Endothelial cell of umbilical vein (primary cell): ENCODE measurements around the gene TTR. TPM values are rescaled to one million over a fixed set of nuclear protein-coding genes. Genes with fewer than 3 reads are reported as not detected.

Experiments
- BruUV-seq: library from RNA; stranded (reverse); fragments of 400-500 nt; replicated peaks from 2 replicates; lab custom pipeline; 2021; lab: Mats Ljungman, UMichigan
- CTCF ChIA-PET: fragments of 300-600, 350-600 bp; sonication (Branson Sonifier 250); formaldehyde crosslinking; loops from one replicate; lab custom pipeline; 2021; ENCODE audit warnings: antibody characterized with exemption, inconsistent platforms; lab: Charles Lee
- POLR2A ChIA-PET: fragments of 300-600, 350-600 bp; sonication (Branson Sonifier 250); formaldehyde crosslinking; loops from one replicate; lab custom pipeline; 2021; ENCODE audit warnings: antibody characterized with exemption, inconsistent platforms; lab: Charles Lee
- DNase-seq: peaks from one replicate; pipeline ENCODE4 v3.0.0-alpha.2; 2011; ENCODE audit warnings: low read depth, low spot score
- FAIRE-seq: peaks from 2 replicates; lab custom pipeline; 2011; peaks lifted over from hg19 to GRCh38; lab: Jason Lieb, UNC
- H2AFZ ChIP-seq: 2 replicates; pipeline ENCODE4 v1.6.0; 2012; ENCODE audit warnings: low read depth, low read length, control low read depth, inconsistent platforms
- H3K27ac ChIP-seq: 2 replicates; pipeline ENCODE4 v1.5.1; 2011; ENCODE audit warnings: low read depth, mild to moderate bottlenecking, control low read depth, low read length, moderate library complexity; ENCODE audit not compliant: insufficient read depth
- H3K27me3 ChIP-seq, 2 experiments: 2 replicates each; pipeline versions ENCODE4 v1.6.0 to v1.6.1; 2011; ENCODE audit warnings: low read length in 2 of 2, mixed read lengths in 1 of 2; ENCODE audit not compliant: control insufficient read depth in 2 of 2, insufficient read depth in 2 of 2
- H3K36me3 ChIP-seq, 2 experiments: 2 replicates in 1 of 2; 3 replicates in 1 of 2; pipeline ENCODE4 v1.5.1; 2011; ENCODE audit warnings: low read length in 2 of 2, mild to moderate bottlenecking in 1 of 2, moderate library complexity in 1 of 2; ENCODE audit not compliant: control insufficient read depth in 2 of 2, insufficient read depth in 2 of 2; ENCODE audit errors: extremely low read depth in 1 of 2
- H3K4me1 ChIP-seq: 3 replicates; pipeline ENCODE4 v1.5.1; 2011; ENCODE audit warnings: mild to moderate bottlenecking, low read length; ENCODE audit not compliant: control insufficient read depth, insufficient read depth; ENCODE audit errors: extremely low read depth
- H3K4me2 ChIP-seq: 2 replicates; pipeline ENCODE4 v1.6.1; 2011; ENCODE audit warnings: low read length, control low read depth, mixed read lengths; ENCODE audit not compliant: insufficient read depth
- H3K4me3 ChIP-seq, 3 experiments: fragments of 200-600 bp in 1 of 3; sonication (generic), shearing (Covaris generic) in 1 of 3; replicated peaks in 1 of 3; 2 replicates each; pipeline ENCODE4 v1.5.1; 2011 to 2016; ENCODE audit warnings: control low read depth in 3 of 3, low read length in 3 of 3, mild to moderate bottlenecking in 2 of 3, inconsistent platforms in 1 of 3, low read depth in 1 of 3, moderate library complexity in 1 of 3; ENCODE audit not compliant: insufficient read depth in 1 of 3
- H3K79me2 ChIP-seq: 2 replicates; pipeline ENCODE4 v1.6.0; 2012; ENCODE audit warnings: low read length, inconsistent platforms; ENCODE audit not compliant: control insufficient read depth, insufficient read depth
- H3K9ac ChIP-seq: replicated peaks from 2 replicates; pipeline ENCODE3; 2011; ENCODE audit warnings: low read length, control low read depth; ENCODE audit not compliant: insufficient read depth; ENCODE audit errors: extremely low read depth
- H3K9me1 ChIP-seq: replicated peaks from 3 replicates; pipeline ENCODE4 v1.6.0; 2011; ENCODE audit warnings: mild to moderate bottlenecking, low read length; ENCODE audit not compliant: control insufficient read depth, insufficient read depth; ENCODE audit errors: extremely low read depth
- H3K9me3 ChIP-seq: replicated peaks from 2 replicates; pipeline ENCODE4 v1.5.1; 2012; ENCODE audit warnings: low read length, inconsistent platforms; ENCODE audit not compliant: control insufficient read depth, insufficient read depth
- H4K20me1 ChIP-seq: replicated peaks from 2 replicates; pipeline ENCODE3; 2011; ENCODE audit warnings: mild to moderate bottlenecking, low read length; ENCODE audit not compliant: control insufficient read depth, insufficient read depth; ENCODE audit errors: extremely low read depth
- CTCF ChIP-seq, 2 donors: IDR thresholded peaks; 1 replicate in 1 of 2; 2 replicates in 1 of 2; pipeline ENCODE4 v1.5.1; 2011; ENCODE audit warnings: low read length in 2 of 2, mild to moderate bottlenecking in 2 of 2, moderate library complexity in 2 of 2, control low read depth in 1 of 2, inconsistent platforms in 1 of 2, low read depth in 1 of 2; ENCODE audit not compliant: insufficient read depth in 1 of 2; ENCODE audit errors: extremely low read depth in 1 of 2
- EZH2 ChIP-seq: IDR thresholded peaks from 2 replicates; pipeline ENCODE4 v1.6.1; 2012; ENCODE audit warnings: borderline replicate concordance, low read depth, mild to moderate bottlenecking, moderate library complexity, low read length, inconsistent platforms; ENCODE audit not compliant: severe bottlenecking
- FOS ChIP-seq: IDR thresholded peaks from 2 replicates; pipeline ENCODE4 v1.6.1; 2011; ENCODE audit warnings: mild to moderate bottlenecking, low read length, moderate library complexity, borderline replicate concordance; ENCODE audit not compliant: insufficient read depth
- GATA2 ChIP-seq: IDR thresholded peaks from 2 replicates; pipeline ENCODE4 v1.7.0; 2011; ENCODE audit warnings: low read depth, mild to moderate bottlenecking, moderate library complexity, mixed read lengths, low read length; ENCODE audit not compliant: insufficient read length, insufficient read depth
- JUN ChIP-seq: IDR thresholded peaks from 2 replicates; pipeline ENCODE4 v1.6.1; 2011; ENCODE audit warnings: borderline replicate concordance, low read depth; ENCODE audit not compliant: insufficient read length, insufficient read depth
- MAX ChIP-seq: IDR thresholded peaks from 2 replicates; pipeline ENCODE4 v1.6.1; 2011; ENCODE audit not compliant: insufficient read depth, insufficient read length
- MYC ChIP-seq: IDR thresholded peaks from one replicate; pipeline ENCODE4 v1.6.1; 2011; ENCODE audit warnings: mild to moderate bottlenecking, low read depth, low read length
- POLR2A ChIP-seq: IDR thresholded peaks from 2 replicates; pipeline ENCODE4 v1.6.1; 2012; ENCODE audit warnings: low read depth, mild to moderate bottlenecking, control low read depth, low read length
- POLR2AphosphoS5 ChIP-seq: IDR thresholded peaks from 2 replicates; pipeline ENCODE4 v1.6.1; 2012; ENCODE audit warnings: low read depth, mild to moderate bottlenecking, control low read depth, low read length, moderate library complexity; ENCODE audit not compliant: insufficient read depth
- dilution Hi-C: fragments of 300-500 bp; cut with MboI; formaldehyde crosslinking; loops from one replicate; pipeline ENCODE4 v1.15.0; 2019; ENCODE audit warnings: low sequenced_read_pairs; ENCODE audit not compliant: extremely low pct_ligation_motif_present
- intact Hi-C: fragments of 100-400 bp; cut with micrococcal nuclease; formaldehyde crosslinking; loops from one replicate; pipeline ENCODE4 v1.10.0; 2022
- polyA plus RNA-seq, 4 experiments: library from polyadenylated mRNA; depleted of rRNA in 3 of 4; stranded (reverse) in 3 of 4; unstranded in 1 of 4; fragments of >200 nt; gene quantifications; 2 replicates each; pipeline versions ENCODE4 v1.2.1 to v1.2.3, GENCODE V29; 2011 to 2012; ENCODE audit warnings: missing spikeins in 1 of 4
- total RNA-seq: library from RNA; stranded (reverse); gene quantifications from 2 replicates; pipeline ENCODE4 v1.2.3, GENCODE V29; 2021

Gene TTR
- total and polyA plus RNA-seq, 2 donors (not counting 3 experiments of a cell fraction or from before 2014, with no cell fraction given): not detected

GRCh38 chr18:31591113-31591512, 564 bp upstream of the TTR start:
- TF ChIP-seq MYC (no peak), CTCF (IDR thresholded peaks at IDR 0.05; ENCODE audit: extremely low read depth in 1 of 2, insufficient read depth in 1 of 2, low read depth in 1 of 2, low read length in 2 of 2) (no peak), EZH2 (no peak), POLR2AphosphoS5 (no peak), GATA2 (no peak), FOS (no peak), JUN (no peak), MAX (no peak), POLR2A (no peak)
- no TSS peak for BruUV-seq

More at GRCh38 chr18:31591113-31591512, 564 bp upstream of the TTR start:
- H3K79me2 ChIP-seq: no peaks in the 10 kb centered on the region
- peaks cover 0 to 6% of the 10 kb centered on the region in 2 experiments for H3K27me3 ChIP-seq
- no peaks in the 10 kb centered on the region for H3K9me1 ChIP-seq
- H2AFZ ChIP-seq: no peak overlapping the region
- ChIA-PET CTCF (no interaction called here), POLR2A (no interaction called here)
- no peak overlapping the region for H3K27ac ChIP-seq
- no peaks in the 10 kb centered on the region for H3K9me3 ChIP-seq
- no peaks in the 10 kb centered on the region for H4K20me1 ChIP-seq
- H3K36me3 ChIP-seq: no peaks in the 10 kb centered on the region
- intact Hi-C loops: no loop called here
- FAIRE-seq (no peak), DNase-seq (no peak)
- no peak overlapping the region for H3K9ac ChIP-seq
- dilution Hi-C loops: no loop called here
- no peak overlapping the region for H3K4me2 ChIP-seq
- no peaks in the 10 kb centered on the region for H3K4me1 ChIP-seq
- no peak overlapping the region for H3K4me3 ChIP-seq
